ENCODE results near the gene RPTOR. TPM values are rescaled to one million over a fixed set of nuclear protein-coding genes. Genes with fewer than 3 reads are reported as not detected.

Gene RPTOR
- total and polyA plus RNA-seq, 10 of the 15 experiments (the other 5 are each of a cell fraction or from before 2014, with no cell fraction given) = 0.18 to 32.1 (median 7.8) TPM

DNA sequence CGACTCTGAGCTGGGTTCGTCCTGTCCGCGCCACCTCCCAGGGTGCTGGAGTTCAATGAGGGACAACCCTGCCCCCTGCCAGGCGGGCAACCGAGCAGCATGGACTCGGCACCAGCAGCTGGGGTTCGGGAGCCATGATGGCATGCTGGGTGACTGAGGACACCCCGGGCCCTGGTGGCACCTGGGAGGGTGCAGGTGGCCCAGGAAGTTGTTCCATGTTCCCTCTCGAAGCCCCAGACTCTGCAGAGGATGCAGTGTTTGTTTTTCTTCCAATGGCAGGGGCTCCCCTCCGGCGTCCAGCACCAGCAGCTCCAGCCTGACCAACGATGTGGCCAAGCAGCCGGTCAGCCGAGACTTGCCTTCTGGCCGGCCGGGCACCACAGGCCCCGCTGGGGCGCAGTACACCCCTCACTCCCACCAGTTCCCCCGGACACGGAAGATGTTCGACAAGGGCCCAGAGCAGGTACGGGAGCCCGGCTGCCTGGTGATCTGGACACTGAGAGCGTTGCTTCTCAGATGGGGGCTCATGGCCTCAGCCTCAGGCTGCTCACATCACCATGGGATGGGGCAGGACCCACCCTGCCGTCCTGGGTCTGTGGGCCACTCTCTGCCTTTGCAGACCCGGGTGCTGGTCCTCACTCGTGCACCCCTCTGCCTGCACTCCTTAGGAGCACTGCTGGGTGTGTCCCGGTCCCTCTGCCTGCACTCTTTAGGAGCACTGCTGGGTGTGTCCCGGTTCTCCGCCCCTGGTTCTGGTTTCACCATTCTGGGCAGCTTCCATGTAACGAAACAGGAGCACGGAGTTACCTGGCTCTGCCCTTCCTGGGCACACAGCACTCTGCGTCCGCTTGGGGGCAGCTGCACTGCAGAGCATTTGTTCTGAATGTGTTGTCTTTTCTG lies 378.8 kb downstream of the RPTOR start:
- Histone ChIP-seq H2AFZ (ENCODE audit: control insufficient read depth, low read depth, low read length) (no peak overlapping the region), H3K27me3 (replicated peaks in 1 of 2; ENCODE audit: control insufficient read depth in 2 of 2, insufficient read depth in 2 of 2, low read length in 1 of 2) (no peaks in the 10 kb centered on the region), H3K4me2 (ENCODE audit: control insufficient read depth, insufficient read depth) (no peak overlapping the region), H3K27ac (ENCODE audit: control insufficient read depth, insufficient read depth) (no peak overlapping the region), H3K4me3 (no peak overlapping the region), H3K9ac (ENCODE audit: control insufficient read depth, insufficient read depth, low read length) (no peak overlapping the region), H3K4me1 (ENCODE audit: control insufficient read depth, insufficient read depth, low read length) (peaks cover 2% of the 10 kb centered on the region; the same call in 1 of the 2 replicates), H3K9me3 (replicated peaks; ENCODE audit: control insufficient read depth, insufficient read depth, low read length) (no peaks in the 10 kb centered on the region), H3K79me2 (ENCODE audit: control insufficient read depth, insufficient read depth, low read length) (no peaks in the 10 kb centered on the region), H4K20me1 (ENCODE audit: control insufficient read depth, insufficient read depth) (no peaks in the 10 kb centered on the region), H3K36me3 (ENCODE audit: control insufficient read depth in 2 of 2, insufficient read depth in 2 of 2, low read length in 1 of 2) (peaks cover 0 to 3% of the 10 kb centered on the region in 2 experiments; a peak in 2 of 4 replicates)
- TF ChIP-seq JUNB (IDR thresholded peaks at IDR 0.05) (no peak), NFYB (IDR thresholded peaks at IDR 0.05; ENCODE audit: insufficient read depth, low read depth, low read length) (no peak), ZNF217 (IDR thresholded peaks at IDR 0.05) (no peak), MXI1 (IDR thresholded peaks at IDR 0.05; ENCODE audit: low read depth, low read length) (no peak), MYC (IDR thresholded peaks at IDR 0.05; ENCODE audit: insufficient read depth, insufficient read length, insufficient replicate concordance, low read length, severe bottlenecking) (no peak)
- TF ChIP-seq, protein P1, sequence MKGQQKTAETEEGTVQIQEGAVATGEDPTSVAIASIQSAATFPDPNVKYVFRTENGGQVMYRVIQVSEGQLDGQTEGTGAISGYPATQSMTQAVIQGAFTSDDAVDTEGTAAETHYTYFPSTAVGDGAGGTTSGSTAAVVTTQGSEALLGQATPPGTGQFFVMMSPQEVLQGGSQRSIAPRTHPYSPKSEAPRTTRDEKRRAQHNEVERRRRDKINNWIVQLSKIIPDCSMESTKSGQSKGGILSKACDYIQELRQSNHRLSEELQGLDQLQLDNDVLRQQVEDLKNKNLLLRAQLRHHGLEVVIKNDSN (IDR thresholded peaks at IDR 0.05; ENCODE audit: borderline replicate concordance, extremely low read length, insufficient read depth, low read depth, low read length) = no peak
- TF ChIP-seq, protein P2, sequence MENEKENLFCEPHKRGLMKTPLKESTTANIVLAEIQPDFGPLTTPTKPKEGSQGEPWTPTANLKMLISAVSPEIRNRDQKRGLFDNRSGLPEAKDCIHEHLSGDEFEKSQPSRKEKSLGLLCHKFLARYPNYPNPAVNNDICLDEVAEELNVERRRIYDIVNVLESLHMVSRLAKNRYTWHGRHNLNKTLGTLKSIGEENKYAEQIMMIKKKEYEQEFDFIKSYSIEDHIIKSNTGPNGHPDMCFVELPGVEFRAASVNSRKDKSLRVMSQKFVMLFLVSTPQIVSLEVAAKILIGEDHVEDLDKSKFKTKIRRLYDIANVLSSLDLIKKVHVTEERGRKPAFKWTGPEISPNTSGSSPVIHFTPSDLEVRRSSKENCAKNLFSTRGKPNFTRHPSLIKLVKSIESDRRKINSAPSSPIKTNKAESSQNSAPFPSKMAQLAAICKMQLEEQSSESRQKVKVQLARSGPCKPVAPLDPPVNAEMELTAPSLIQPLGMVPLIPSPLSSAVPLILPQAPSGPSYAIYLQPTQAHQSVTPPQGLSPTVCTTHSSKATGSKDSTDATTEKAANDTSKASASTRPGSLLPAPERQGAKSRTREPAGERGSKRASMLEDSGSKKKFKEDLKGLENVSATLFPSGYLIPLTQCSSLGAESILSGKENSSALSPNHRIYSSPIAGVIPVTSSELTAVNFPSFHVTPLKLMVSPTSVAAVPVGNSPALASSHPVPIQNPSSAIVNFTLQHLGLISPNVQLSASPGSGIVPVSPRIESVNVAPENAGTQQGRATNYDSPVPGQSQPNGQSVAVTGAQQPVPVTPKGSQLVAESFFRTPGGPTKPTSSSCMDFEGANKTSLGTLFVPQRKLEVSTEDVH (IDR thresholded peaks at IDR 0.05; ENCODE audit: low read depth, partially characterized antibody) = no peak
- TF ChIP-seq, protein P3, sequence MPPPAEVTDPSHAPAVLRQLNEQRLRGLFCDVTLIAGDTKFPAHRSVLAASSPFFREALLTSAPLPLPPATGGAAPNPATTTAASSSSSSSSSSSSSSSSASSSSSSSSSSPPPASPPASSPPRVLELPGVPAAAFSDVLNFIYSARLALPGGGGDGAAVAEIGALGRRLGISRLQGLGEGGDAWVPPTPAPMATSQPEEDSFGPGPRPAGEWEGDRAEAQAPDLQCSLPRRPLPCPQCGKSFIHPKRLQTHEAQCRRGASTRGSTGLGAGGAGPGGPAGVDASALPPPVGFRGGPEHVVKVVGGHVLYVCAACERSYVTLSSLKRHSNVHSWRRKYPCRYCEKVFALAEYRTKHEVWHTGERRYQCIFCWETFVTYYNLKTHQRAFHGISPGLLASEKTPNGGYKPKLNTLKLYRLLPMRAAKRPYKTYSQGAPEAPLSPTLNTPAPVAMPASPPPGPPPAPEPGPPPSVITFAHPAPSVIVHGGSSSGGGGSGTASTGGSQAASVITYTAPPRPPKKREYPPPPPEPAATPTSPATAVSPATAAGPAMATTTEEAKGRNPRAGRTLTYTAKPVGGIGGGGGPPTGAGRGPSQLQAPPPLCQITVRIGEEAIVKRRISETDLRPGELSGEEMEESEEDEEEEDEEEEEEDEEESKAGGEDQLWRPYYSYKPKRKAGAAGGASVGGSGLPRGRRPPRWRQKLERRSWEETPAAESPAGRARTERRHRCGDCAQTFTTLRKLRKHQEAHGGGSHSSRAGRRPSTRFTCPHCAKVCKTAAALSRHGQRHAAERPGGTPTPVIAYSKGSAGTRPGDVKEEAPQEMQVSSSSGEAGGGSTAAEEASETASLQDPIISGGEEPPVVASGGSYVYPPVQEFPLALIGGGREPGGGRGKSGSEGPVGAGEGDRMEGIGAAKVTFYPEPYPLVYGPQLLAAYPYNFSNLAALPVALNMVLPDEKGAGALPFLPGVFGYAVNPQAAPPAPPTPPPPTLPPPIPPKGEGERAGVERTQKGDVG (CRISPR knock-in tag; IDR thresholded peaks at IDR 0.05) = no peak
- TF ChIP-seq, protein P4, sequence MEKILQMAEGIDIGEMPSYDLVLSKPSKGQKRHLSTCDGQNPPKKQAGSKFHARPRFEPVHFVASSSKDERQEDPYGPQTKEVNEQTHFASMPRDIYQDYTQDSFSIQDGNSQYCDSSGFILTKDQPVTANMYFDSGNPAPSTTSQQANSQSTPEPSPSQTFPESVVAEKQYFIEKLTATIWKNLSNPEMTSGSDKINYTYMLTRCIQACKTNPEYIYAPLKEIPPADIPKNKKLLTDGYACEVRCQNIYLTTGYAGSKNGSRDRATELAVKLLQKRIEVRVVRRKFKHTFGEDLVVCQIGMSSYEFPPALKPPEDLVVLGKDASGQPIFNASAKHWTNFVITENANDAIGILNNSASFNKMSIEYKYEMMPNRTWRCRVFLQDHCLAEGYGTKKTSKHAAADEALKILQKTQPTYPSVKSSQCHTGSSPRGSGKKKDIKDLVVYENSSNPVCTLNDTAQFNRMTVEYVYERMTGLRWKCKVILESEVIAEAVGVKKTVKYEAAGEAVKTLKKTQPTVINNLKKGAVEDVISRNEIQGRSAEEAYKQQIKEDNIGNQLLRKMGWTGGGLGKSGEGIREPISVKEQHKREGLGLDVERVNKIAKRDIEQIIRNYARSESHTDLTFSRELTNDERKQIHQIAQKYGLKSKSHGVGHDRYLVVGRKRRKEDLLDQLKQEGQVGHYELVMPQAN (conservative IDR thresholded peaks at IDR 0.05) = no peak
- intact Hi-C loops (cut with micrococcal nuclease; ENCODE audit: unreplicated experiment) (no loop called here), in situ Hi-C loops (cut with MboI) (no loop called here)
- ChIA-PET SMC1A (ENCODE audit: uncharacterized antibody, unreplicated experiment) (no interaction called here), CTCF (no interaction called here), RAD21 (ENCODE audit: unreplicated experiment) (no interaction called here), POLR2A (interaction anchor here (0.6 kb wide), 1 partner anchor 63 kb away, joined by 5 read pairs; no protein-coding TSS in a partner anchor)
- ATAC-seq (no peak), FAIRE-seq (no peak), DNase-seq (ENCODE audit: low read depth, low spot score) (no peak)
- 90% methylated on average over 34 of the region's 35 CpGs for WGBS (ENCODE audit: insufficient coverage, insufficient replicate concordance, low lambda C conversion rate, missing lambda C conversion rate)
- BruUV-seq (replicated peaks) = no TSS peak
